ENCODE measurements around the gene OSTF1. TPM values are rescaled to one million over a fixed set of nuclear protein-coding genes. Genes with fewer than 3 reads are reported as not detected.

Gene OSTF1
- total RNA-seq, 4 donors from 2014 or later, result 0.60 to 37.8 (median 19.0) TPM

- TF ChIP-seq POLR2A (IDR thresholded peaks at IDR 0.05) (no peak), POLR2AphosphoS5 (IDR thresholded peaks at IDR 0.05) (no peak)
Observed at GRCh38 chr9:75072895-75073294, 15.4 kb upstream of the OSTF1 start.

GRCh38 chr9:75081632-75082031, 6.7 kb upstream of the OSTF1 start:
- no peaks in the 10 kb centered on the region for H3K9me3 ChIP-seq
- in situ Hi-C loops (cut with MboI; ENCODE audit: low pct_ligation_motif_present in 1 of 4, low pct_unique_long_range_greater_than_20kb in 1 of 4, low sequenced_read_pairs in 3 of 4) (no loop called here), intact Hi-C loops (cut with DNase I; ENCODE audit: low total_unique reads) (no loop called here)
- H3K4me1 ChIP-seq, result peaks cover 6 to 25% (median 13%) of the 10 kb centered on the region in 4 donors
- TF ChIP-seq EP300 (IDR thresholded peaks at IDR 0.05; ENCODE audit: low read depth) (no peak), POLR2AphosphoS5 (IDR thresholded peaks at IDR 0.05) (no peak), CTCF (IDR thresholded peaks at IDR 0.05) (no peak), POLR2A (IDR thresholded peaks at IDR 0.05) (no peak)
- no peak overlapping the region for H3K4me3 ChIP-seq
- peaks cover 0 to 6% (median 0%) of the 10 kb centered on the region in 4 donors for H3K36me3 ChIP-seq
- H3K27ac ChIP-seq, result no peak overlapping the region
- WGBS, 2 donors (ENCODE audit: low coverage in 1 of 2), result 46 to 100% methylated on average over 1 to 2 of the region's 2 CpGs
- DNase-seq, result no peak
- H3K27me3 ChIP-seq, result no peaks in the 10 kb centered on the region

More at GRCh38 chr9:75072895-75073294, 15.4 kb upstream of the OSTF1 start:
- 97 to 100% methylated on average over 1 to 4 of the region's 4 CpGs for WGBS, 2 donors (ENCODE audit: low coverage in 1 of 2)
- Histone ChIP-seq H3K9me3 (no peaks in the 10 kb centered on the region), H3K4me1 (peaks cover 0 to 6% (median 2%) of the 10 kb centered on the region in 4 donors), H3K36me3 (no peaks in the 10 kb centered on the region), H3K27me3 (no peaks in the 10 kb centered on the region), H3K27ac (no peak overlapping the region), H3K4me3 (no peak overlapping the region)
- in situ Hi-C loops (cut with MboI; ENCODE audit: low pct_ligation_motif_present in 1 of 4, low pct_unique_long_range_greater_than_20kb in 1 of 4, low sequenced_read_pairs in 3 of 4), result loop anchor here (10.0 kb wide), 3 partner anchors 48 to 298 kb away; partner anchors contain the start of gene CARNMT1 (in 1 of the 4)
- intact Hi-C loops (cut with DNase I; ENCODE audit: low total_unique reads), result no loop called here
- no peak for DNase-seq

GRCh38 chr9:75083188-75083970, 4.9 kb upstream of the OSTF1 start:
- intact Hi-C loops (cut with DNase I; ENCODE audit: low total_unique reads), result no loop called here
- no peaks in the 10 kb centered on the region for H3K27me3 ChIP-seq

GRCh38 chr9:75084081-75084672, 4.1 kb upstream of the OSTF1 start:
- Histone ChIP-seq H3K27me3 (no peaks in the 10 kb centered on the region), H3K9me3 (no peaks in the 10 kb centered on the region), H3K4me1 (peaks cover 6 to 25% (median 16%) of the 10 kb centered on the region in 4 donors), H3K4me3 (no peak overlapping the region), H3K27ac (peak overlapping the region in 3 of 4 donors; percentile 44 to 58 (median 50)), H3K36me3 (peaks cover 0 to 6% (median 0%) of the 10 kb centered on the region in 4 donors)
- 76 to 83% methylated on average over 3 to 5 of the region's 5 CpGs for WGBS, 2 donors (ENCODE audit: low coverage in 1 of 2)
- TF ChIP-seq POLR2A (IDR thresholded peaks at IDR 0.05) (no peak), CTCF (IDR thresholded peaks at IDR 0.05) (no peak), EP300 (IDR thresholded peaks at IDR 0.05; ENCODE audit: low read depth) (no peak), POLR2AphosphoS5 (IDR thresholded peaks at IDR 0.05) (no peak)
- DNase-seq, result no peak
- in situ Hi-C loops (cut with MboI; ENCODE audit: low pct_ligation_motif_present in 1 of 4, low pct_unique_long_range_greater_than_20kb in 1 of 4, low sequenced_read_pairs in 3 of 4), result no loop called here
- intact Hi-C loops (cut with DNase I; ENCODE audit: low total_unique reads), result no loop called here

More at GRCh38 chr9:75083188-75083970, 4.9 kb upstream of the OSTF1 start:
- Histone ChIP-seq H3K27ac (peak overlapping the region in 3 of 4 donors; percentile 44 to 58 (median 50)), H3K9me3 (no peaks in the 10 kb centered on the region), H3K36me3 (peaks cover 0 to 6% (median 0%) of the 10 kb centered on the region in 4 donors), H3K4me1 (peaks cover 6 to 25% (median 15%) of the 10 kb centered on the region in 4 donors), H3K4me3 (no peak overlapping the region)
- peak; percentile 71 for DNase-seq
- TF ChIP-seq POLR2AphosphoS5 (IDR thresholded peaks at IDR 0.05) (peak in 1 of 3 donors; percentile 9), CTCF (IDR thresholded peaks at IDR 0.05) (peak in 1 of 5 experiments; percentile 35), EP300 (IDR thresholded peaks at IDR 0.05; ENCODE audit: low read depth) (no peak), POLR2A (IDR thresholded peaks at IDR 0.05) (peak; percentile 25)
- in situ Hi-C loops (cut with MboI; ENCODE audit: low pct_ligation_motif_present in 1 of 4, low pct_unique_long_range_greater_than_20kb in 1 of 4, low sequenced_read_pairs in 3 of 4), result no loop called here
- WGBS, 2 donors (ENCODE audit: low coverage in 1 of 2), result 56 to 60% methylated on average over 1 to 12 of the region's 12 CpGs
